Neural cell (in vitro differentiated cells): ENCODE results near the gene PDXDC1. TPM values are rescaled to one million over a fixed set of nuclear protein-coding genes. Genes with fewer than 3 reads are reported as not detected.
"Not testable (repeated sequence)": the region's sequence is repeated elsewhere in the genome, so short reads cannot be mapped to it uniquely, and the experiment has no call there.

Experiments
- H2AFZ ChIP-seq: fragments of 200-600, 300-800 bp; sonication (generic), shearing (Covaris generic); 2 replicates; pipeline ENCODE4 v1.6.0; 2014; ENCODE audit warnings: low read depth, mild to moderate bottlenecking, antibody characterized with exemption, low read length, moderate library complexity
- H3F3A ChIP-seq: fragments of 200-600 bp; shearing (Covaris generic); 2 replicates; pipeline ENCODE4 v1.6.1; 2016; ENCODE audit warnings: mild to moderate bottlenecking, moderate library complexity, mixed read lengths, antibody characterized with exemption, low read length; ENCODE audit not compliant: insufficient read depth, poor library complexity, severe bottlenecking
- H3K27ac ChIP-seq: fragments of 200-600, 300-800 bp; sonication (generic), shearing (Covaris generic); 2 replicates; pipeline ENCODE4 v1.5.1; 2014; ENCODE audit warnings: mild to moderate bottlenecking, low read length, moderate library complexity
- H3K27me3 ChIP-seq: fragments of 300-800, 200-600 bp; sonication (generic), shearing (Covaris generic); 2 replicates; pipeline ENCODE4 v1.6.0; 2014; ENCODE audit warnings: mild to moderate bottlenecking, low read depth, low read length, moderate library complexity; ENCODE audit not compliant: insufficient read depth
- H3K36me3 ChIP-seq: fragments of 300-800, 200-600 bp; sonication (generic), shearing (Covaris generic); 2 replicates; pipeline ENCODE4 v1.5.1; 2014; ENCODE audit warnings: mild to moderate bottlenecking, antibody characterized with exemption, low read length, moderate library complexity; ENCODE audit not compliant: insufficient read depth
- H3K4me2 ChIP-seq: fragments of 300-800, 200-600 bp; sonication (generic), shearing (Covaris generic); 2 replicates; pipeline ENCODE4 v1.6.0; 2014; ENCODE audit warnings: mild to moderate bottlenecking, low read length
- H3K4me3 ChIP-seq: fragments of 300-800, 200-600 bp; sonication (generic), shearing (Covaris generic); 2 replicates; pipeline ENCODE4 v1.5.1; 2014; ENCODE audit warnings: mild to moderate bottlenecking, low read length, moderate library complexity
- H3K79me2 ChIP-seq: fragments of 200-600 bp; shearing (Covaris generic); replicated peaks from 2 replicates; pipeline ENCODE4 v1.6.0; 2014; ENCODE audit warnings: mild to moderate bottlenecking, low read length, moderate library complexity; ENCODE audit not compliant: insufficient read depth
- H3K9ac ChIP-seq: fragments of 300-800, 200-600 bp; sonication (generic), shearing (Covaris generic); 2 replicates; pipeline ENCODE4 v1.6.1; 2016; ENCODE audit warnings: mild to moderate bottlenecking, low read length, mixed read lengths
- H3K9me2 ChIP-seq: fragments of 200-600 bp; shearing (Covaris generic); 2 replicates; pipeline ENCODE4 v1.6.1; 2016; ENCODE audit warnings: mild to moderate bottlenecking, low read length, mixed read lengths; ENCODE audit not compliant: insufficient read depth
- H3K9me3 ChIP-seq: fragments of 200-600, 300-800 bp; sonication (generic), shearing (Covaris generic); 2 replicates; pipeline ENCODE4 v1.6.1; 2016; ENCODE audit warnings: mild to moderate bottlenecking, mixed run types, low read length, moderate library complexity, mixed read lengths
- H4K20me1 ChIP-seq: fragments of 200-600 bp; shearing (Covaris generic); 2 replicates; pipeline ENCODE4 v1.6.1; 2016; ENCODE audit warnings: mild to moderate bottlenecking, mixed run types; ENCODE audit not compliant: insufficient read depth
- CTCF ChIP-seq: fragments of 450-650 bp; IDR thresholded peaks from 2 replicates; pipeline ENCODE4 v1.5.1; 2014; ENCODE audit warnings: antibody characterized with exemption, mild to moderate bottlenecking, moderate library complexity; ENCODE audit not compliant: poor library complexity, severe bottlenecking
- EP300 ChIP-seq: fragments of 450-650 bp; conservative IDR thresholded peaks from 2 replicates; pipeline ENCODE4 v1.6.1; 2014; ENCODE audit warnings: antibody characterized with exemption, mild to moderate bottlenecking, moderate library complexity; ENCODE audit not compliant: poor library complexity, severe bottlenecking
- EZH2 ChIP-seq: fragments of 200-600, 300-800 bp; shearing (Covaris generic), sonication (generic); IDR thresholded peaks from 2 replicates; pipeline ENCODE4 v1.6.1; 2014; ENCODE audit warnings: antibody characterized with exemption, low read length, borderline replicate concordance, mild to moderate bottlenecking; ENCODE audit not compliant: insufficient read depth, poor library complexity, severe bottlenecking
- MXI1 ChIP-seq: fragments of 450-650 bp; conservative IDR thresholded peaks from 2 replicates; pipeline ENCODE4 v1.6.1; 2014; ENCODE audit warnings: antibody characterized with exemption, mild to moderate bottlenecking; ENCODE audit not compliant: poor library complexity, severe bottlenecking
- POLR2AphosphoS5 ChIP-seq: IDR thresholded peaks from 2 replicates; pipeline ENCODE4 v1.6.1; 2012
- RAD21 ChIP-seq: fragments of 450-650 bp; conservative IDR thresholded peaks from 2 replicates; pipeline ENCODE4 v1.6.1; 2014; ENCODE audit warnings: antibody characterized with exemption, mild to moderate bottlenecking, moderate library complexity
- REST ChIP-seq: IDR thresholded peaks from 2 replicates; pipeline ENCODE4 v1.6.1; 2012; ENCODE audit warnings: borderline replicate concordance
- SMC3 ChIP-seq: fragments of 450-650 bp; conservative IDR thresholded peaks from 2 replicates; pipeline ENCODE4 v1.6.1; 2014; ENCODE audit warnings: antibody characterized with exemption, mild to moderate bottlenecking, moderate library complexity; ENCODE audit not compliant: poor library complexity
- TAF1 ChIP-seq: IDR thresholded peaks from 2 replicates; pipeline ENCODE4 v1.6.1; 2012; ENCODE audit warnings: low read depth
- polyA plus RNA-seq: library from polyadenylated mRNA; depleted of rRNA; stranded (reverse); fragments of >200 nt; gene quantifications from 2 replicates; pipeline ENCODE4 v1.2.3, GENCODE V29; 2014

PDXDC1 gene
- polyA plus RNA-seq, 1 donor from 2014 or later: 69.9 TPM

- H3K36me3 ChIP-seq: no peaks in the 10 kb centered on the region
- no peak overlapping the region for H3K27ac ChIP-seq
- H3K9me2 ChIP-seq: no peaks in the 10 kb centered on the region
- no peaks in the 10 kb centered on the region for H3K9me3 ChIP-seq
- no peaks in the 10 kb centered on the region for H3F3A ChIP-seq
- H4K20me1 ChIP-seq: no peaks in the 10 kb centered on the region
- H3K79me2 ChIP-seq: no peaks in the 10 kb centered on the region
- no peak for TF ChIP-seq EP300
- TF ChIP-seq REST: no peak
- TF ChIP-seq TAF1: no peak
- TF ChIP-seq MXI1: no peak
- no peak for TF ChIP-seq RAD21
- H3K4me3 ChIP-seq: no peak overlapping the region
- no peak overlapping the region for H2AFZ ChIP-seq
- no peaks in the 10 kb centered on the region for H3K27me3 ChIP-seq
- no peak overlapping the region for H3K9ac ChIP-seq
- H3K4me2 ChIP-seq: no peak overlapping the region
These were observed 11.3 kb upstream of the PDXDC1 start for GRCh38 chr16:14963281-14964173.

DNA sequence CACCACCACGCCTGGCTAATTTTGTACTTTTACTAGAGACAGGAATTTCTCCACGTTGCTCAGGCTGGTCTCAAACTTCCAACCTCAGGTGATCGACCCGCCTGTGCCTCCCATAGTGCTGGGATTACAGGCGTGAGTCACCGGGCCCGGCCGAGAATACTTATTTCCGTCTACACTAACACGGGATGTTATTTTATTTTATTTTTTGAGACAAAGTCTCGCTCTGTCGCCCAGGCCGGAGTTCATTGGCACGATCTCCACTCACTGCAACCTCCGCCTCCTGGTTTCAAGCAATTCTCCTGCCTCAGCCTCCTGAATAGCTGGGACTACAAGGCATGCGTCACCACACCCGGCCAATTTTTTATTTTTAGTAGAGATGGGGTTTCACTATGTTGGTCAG lies 9.5 kb upstream of the PDXDC1 start:
- TF ChIP-seq POLR2AphosphoS5 (no peak), TAF1 (no peak), MXI1 (no peak), EZH2 (no peak), CTCF (no peak), REST (no peak), SMC3 (no peak), EP300 (no peak), RAD21 (no peak)
- Histone ChIP-seq H3K9me3 (no peaks in the 10 kb centered on the region), H3K27ac (no peak overlapping the region), H3K9ac (no peak overlapping the region), H3K79me2 (no peaks in the 10 kb centered on the region), H4K20me1 (no peaks in the 10 kb centered on the region), H2AFZ (no peak overlapping the region), H3F3A (no peaks in the 10 kb centered on the region), H3K4me2 (no peak overlapping the region), H3K4me3 (no peak overlapping the region), H3K27me3 (no peaks in the 10 kb centered on the region), H3K9me2 (no peaks in the 10 kb centered on the region), H3K36me3 (no peaks in the 10 kb centered on the region)

GRCh38 chr16:14969795-14970194 lies 5.0 kb upstream of the PDXDC1 start:
- not testable (repeated sequence) for H3F3A ChIP-seq, H3K9ac ChIP-seq, H3K79me2 ChIP-seq, H3K4me2 ChIP-seq, H2AFZ ChIP-seq, H3K9me3 ChIP-seq, H4K20me1 ChIP-seq, H3K9me2 ChIP-seq, H3K27ac ChIP-seq, H3K4me3 ChIP-seq, H3K27me3 ChIP-seq, H3K36me3 ChIP-seq
